Measurements from ENCODE around the gene CALHM1. TPM values are rescaled to one million over a fixed set of nuclear protein-coding genes. Genes with fewer than 3 reads are reported as not detected.

CALHM1 gene
- total RNA-seq, 4 donors from 2014 or later = not detected

- Histone ChIP-seq H3K4me3 (no peak overlapping the region), H3K27me3 (peaks cover 0 to 2% (median 0%) of the 10 kb centered on the region in 3 donors), H3K36me3 (no peaks in the 10 kb centered on the region), H3K27ac (no peak overlapping the region), H3K9me3 (no peaks in the 10 kb centered on the region), H3K4me1 (no peaks in the 10 kb centered on the region)
- in situ Hi-C loops (cut with MboI; ENCODE audit: low sequenced_read_pairs in 4 of 4) = no loop called here
- DNase-seq (no peak), ATAC-seq (no peak)
- intact Hi-C loops (cut with DNase I; ENCODE audit: low total_unique reads) = no loop called here
- TF ChIP-seq POLR2A (IDR thresholded peaks at IDR 0.05) (no peak), CTCF (IDR thresholded peaks at IDR 0.05 in 4 of 5, conservative IDR thresholded peaks at IDR 0.05 in 1 of 5) (no peak)
Measured at GRCh38 chr10:103472005-103472404, 13.3 kb upstream of the CALHM1 start.

GRCh38 chr10:103470761-103471653 is 12.3 kb upstream of the CALHM1 start:
- ATAC-seq (peak in 1 of 2 donors; percentile 39), DNase-seq (no peak)
- TF ChIP-seq CTCF (IDR thresholded peaks at IDR 0.05 in 4 of 5, conservative IDR thresholded peaks at IDR 0.05 in 1 of 5) (no peak), POLR2A (IDR thresholded peaks at IDR 0.05) (no peak)
- Histone ChIP-seq H3K36me3 (no peaks in the 10 kb centered on the region), H3K9me3 (no peaks in the 10 kb centered on the region), H3K27me3 (peaks cover 0 to 2% (median 0%) of the 10 kb centered on the region in 3 donors), H3K4me3 (no peak overlapping the region), H3K27ac (no peak overlapping the region), H3K4me1 (no peaks in the 10 kb centered on the region)
- intact Hi-C loops (cut with DNase I; ENCODE audit: low total_unique reads) = no loop called here
- in situ Hi-C loops (cut with MboI; ENCODE audit: low sequenced_read_pairs in 4 of 4) = no loop called here

- intact Hi-C loops (cut with DNase I; ENCODE audit: low total_unique reads) = no loop called here
- in situ Hi-C loops (cut with MboI; ENCODE audit: low sequenced_read_pairs in 4 of 4) = no loop called here
- Histone ChIP-seq H3K9me3 (no peaks in the 10 kb centered on the region), H3K36me3 (no peaks in the 10 kb centered on the region), H3K4me3 (no peak overlapping the region), H3K27ac (no peak overlapping the region), H3K4me1 (no peaks in the 10 kb centered on the region), H3K27me3 (peaks cover 0 to 2% (median 0%) of the 10 kb centered on the region in 3 donors)
- TF ChIP-seq POLR2A (IDR thresholded peaks at IDR 0.05) (no peak), CTCF (IDR thresholded peaks at IDR 0.05 in 4 of 5, conservative IDR thresholded peaks at IDR 0.05 in 1 of 5) (no peak)
- no peak for ATAC-seq
- DNase-seq = no peak
Measured at GRCh38 chr10:103469201-103469600, 10.5 kb upstream of the CALHM1 start.

GRCh38 chr10:103467406-103467805 is 8.7 kb upstream of the CALHM1 start:
- no peaks in the 10 kb centered on the region for H3K36me3 ChIP-seq
- no peak overlapping the region for H3K4me3 ChIP-seq
- H3K9me3 ChIP-seq = no peaks in the 10 kb centered on the region
- no peak overlapping the region for H3K27ac ChIP-seq
- intact Hi-C loops (cut with DNase I; ENCODE audit: low total_unique reads) (no loop called here), in situ Hi-C loops (cut with MboI; ENCODE audit: low sequenced_read_pairs in 4 of 4) (no loop called here)
- DNase-seq = no peak
- peaks cover 0 to 2% (median 0%) of the 10 kb centered on the region in 3 donors for H3K27me3 ChIP-seq
- ATAC-seq = no peak
- H3K4me1 ChIP-seq = no peaks in the 10 kb centered on the region
- TF ChIP-seq POLR2A (IDR thresholded peaks at IDR 0.05) (no peak), CTCF (IDR thresholded peaks at IDR 0.05 in 4 of 5, conservative IDR thresholded peaks at IDR 0.05 in 1 of 5) (no peak)

Measured in gastrocnemius medialis (tissue), 4 donors.